Psoas muscle (tissue), 8 donors: ENCODE results near the gene LHFPL6. TPM values are rescaled to one million over a fixed set of nuclear protein-coding genes. Genes with fewer than 3 reads are reported as not detected.

ENCODE experiments used
- ATAC-seq, 4 donors: fragments of 200-7000 bp; cut with Tn5 transposase; one replicate each; pipeline ENCODE4 v1.9.1; 2020; ENCODE audit warnings: moderate library complexity in 3 of 4, mild to moderate bottlenecking in 2 of 4
- DNase-seq, 2 donors: peaks; one replicate each; pipeline ENCODE4 v3.0.0-alpha.2; 2020
- H3K27ac ChIP-seq: fragments of 200-600 bp; one replicate; pipeline ENCODE4 v1.8.0; 2022
- H3K27me3 ChIP-seq, 3 donors: fragments of 200-600 bp in 1 of 3; one replicate each; pipeline versions ENCODE4 v1.6.1 to v1.8.0; 2013 to 2022; ENCODE audit warnings: low read length in 2 of 3, mild to moderate bottlenecking in 2 of 3, moderate library complexity in 1 of 3; ENCODE audit not compliant: insufficient read depth in 3 of 3
- H3K36me3 ChIP-seq, 2 donors: fragments of 200-600 bp in 1 of 2; one replicate each; pipeline versions ENCODE4 v1.6.1 to v1.8.0; 2013 to 2022; ENCODE audit warnings: low read depth in 1 of 2, mild to moderate bottlenecking in 1 of 2, moderate library complexity in 1 of 2; ENCODE audit not compliant: insufficient read depth in 1 of 2
- H3K4me1 ChIP-seq: fragments of 200-600 bp; one replicate; pipeline ENCODE4 v1.8.0; 2022
- H3K4me3 ChIP-seq: fragments of 200-600 bp; one replicate; pipeline ENCODE4 v1.8.0; 2022; ENCODE audit warnings: mild to moderate bottlenecking
- H3K9me3 ChIP-seq: fragments of 200-600 bp; one replicate; pipeline ENCODE4 v1.8.0; 2022
- CTCF ChIP-seq: fragments of 200-600 bp; IDR thresholded peaks from one replicate; pipeline ENCODE4 v1.8.0; 2022; ENCODE audit warnings: antibody characterized with exemption
- WGBS, 3 donors: extraction: QIAGEN DNeasy Blood & Tissue Kit; methylation state at CpG; one replicate each; pipeline versions ENCODE4 v1.1.6 to v1.1.7; 2013; 5-methylcytosine and 5-hydroxymethylcytosine counted together
- intact Hi-C, 2 donors: fragments of 100-400 bp; cut with DNase I; formaldehyde crosslinking; loops; one replicate each; pipeline versions ENCODE4 v1.11.0 to v1.14.2; 2022
- polyA plus RNA-seq, 3 donors: library from polyadenylated mRNA; stranded (reverse); fragments of 200-250 nt; gene quantifications; one replicate each; pipeline ENCODE4 v1.2.3, GENCODE V29; 2013
- total RNA-seq, 4 donors: library from RNA; stranded (reverse); fragmentation: NEBNext Ultra II Directional in 2 of 4; extraction: Animal tissue kit (Norgen Biotek cat#: 25700) in 2 of 4; gene quantifications; one replicate each; pipeline versions ENCODE4 v1.2.1 to v1.2.4, GENCODE V29; 2021 to 2023
- donor health status: healthy with polysubstance abuse.
- donor health status: DM: no; HTN: no; CAD: no; lungs with moderate emphysema.
- donor health status: Bipolar disorder and iron deficiency.
- donor health status: healthy.
- donor health status: DM: yes; HTN: yes; CAD: no.
- donor health status: DM: no; HTN: no; CAD: no.
- donor health status: DM: no; HTN: no; CAD: no.
- donor health status: DM: yes; HTN: yes; CAD: no.

Gene LHFPL6
- total and polyA plus RNA-seq, 7 donors = 15.0 to 35.8 (median 17.3) TPM

GRCh38 chr13:39604756-39605155, 1.8 kb upstream of the LHFPL6 start:
- intact Hi-C loops = no loop called here
- no peak for DNase-seq
- Histone ChIP-seq H3K4me3 (no peak overlapping the region), H3K27me3 (peaks cover 0 to 21% (median 0%) of the 10 kb centered on the region in 3 donors), H3K4me1 (no peaks in the 10 kb centered on the region), H3K36me3 (no peaks in the 10 kb centered on the region), H3K9me3 (no peaks in the 10 kb centered on the region), H3K27ac (no peak overlapping the region)
- 86 to 87% (median 86%) methylated on average over 5 of the region's 5 CpGs for WGBS, 3 donors
- no peak for ATAC-seq
- TF ChIP-seq CTCF = no peak

GRCh38 chr13:39603424-39603947, 493 bp upstream of the LHFPL6 start:
- 2 to 6% (median 3%) methylated on average over 14 to 15 of the region's 15 CpGs for WGBS, 3 donors
- TF ChIP-seq CTCF = no peak
- Histone ChIP-seq H3K27me3 (peaks cover 0 to 21% (median 0%) of the 10 kb centered on the region in 3 donors), H3K27ac (peak overlapping the region; percentile 74), H3K36me3 (no peaks in the 10 kb centered on the region), H3K9me3 (no peaks in the 10 kb centered on the region), H3K4me1 (peaks cover 1% of the 10 kb centered on the region), H3K4me3 (peak overlapping the region; percentile 85)
- DNase-seq = no peak
- peak; percentile 3 to 56 (median 20) for ATAC-seq
- intact Hi-C loops = no loop called here

- intact Hi-C loops = no loop called here
- no peaks in the 10 kb centered on the region for H3K36me3 ChIP-seq
- H3K27ac ChIP-seq = peak overlapping the region; percentile 74
- H3K4me3 ChIP-seq = peak overlapping the region; percentile 85
- no peak for TF ChIP-seq CTCF
- H3K27me3 ChIP-seq = peaks cover 0 to 21% (median 0%) of the 10 kb centered on the region in 3 donors
- DNase-seq (no peak), ATAC-seq (no peak)
- 6 to 8% (median 8%) methylated on average over 11 of the region's 11 CpGs for WGBS, 3 donors
- peaks cover 4% of the 10 kb centered on the region for H3K4me1 ChIP-seq
- no peaks in the 10 kb centered on the region for H3K9me3 ChIP-seq
Observed at GRCh38 chr13:39602277-39602613, 748 bp downstream of the LHFPL6 start.

- ATAC-seq = no peak
- peaks cover 4% of the 10 kb centered on the region for H3K4me1 ChIP-seq
- no peaks in the 10 kb centered on the region for H3K9me3 ChIP-seq
- no peaks in the 10 kb centered on the region for H3K36me3 ChIP-seq
- H3K4me3 ChIP-seq = peak overlapping the region; percentile 85
- DNase-seq = no peak
- WGBS, 3 donors = 79 to 85% (median 84%) methylated on average over 3 of the region's 3 CpGs
- H3K27me3 ChIP-seq = peaks cover 0 to 21% (median 0%) of the 10 kb centered on the region in 3 donors
- intact Hi-C loops = no loop called here
- TF ChIP-seq CTCF = no peak
- H3K27ac ChIP-seq = no peak overlapping the region
Observed at GRCh38 chr13:39601636-39602035, 1.4 kb downstream of the LHFPL6 start.

- intact Hi-C loops = no loop called here
- H3K4me1 ChIP-seq = peaks cover 4% of the 10 kb centered on the region
- DNase-seq = peak in 1 of 2 donors; percentile 21
Observed at GRCh38 chr13:39600766-39601165, 2.2 kb downstream of the LHFPL6 start.

More at GRCh38 chr13:39600766-39601165, 2.2 kb downstream of the LHFPL6 start:
- Histone ChIP-seq H3K27me3 (peaks cover 0 to 21% (median 0%) of the 10 kb centered on the region in 3 donors), H3K9me3 (no peaks in the 10 kb centered on the region), H3K36me3 (no peaks in the 10 kb centered on the region), H3K27ac (no peak overlapping the region), H3K4me3 (peak overlapping the region; percentile 85)
- ATAC-seq = no peak
- 71 to 89% (median 75%) methylated on average over 9 of the region's 9 CpGs for whole genome bisulfite sequencing, 3 donors
- no peak for TF ChIP-seq CTCF
